ENCODE data around the gene ZNF311. TPM values are rescaled to one million over a fixed set of nuclear protein-coding genes. Genes with fewer than 3 reads are reported as not detected.

The ZNF311 gene
- total and polyA plus RNA-seq, 2 of the 13 experiments (the other 11 are each of a cell fraction or from before 2014, with no cell fraction given) = not detected

GRCh38 chr6:29009358-29009757 lies 4.2 kb upstream of the ZNF311 start:
- FAIRE-seq (peak; percentile 79), DNase-seq (ENCODE audit: low spot score) (peak; percentile 48), ATAC-seq (peak; percentile 39; the same call in 1 of the 3 replicates)
- Histone ChIP-seq H4K20me1 (ENCODE audit: insufficient read depth, low read length) (no peaks in the 10 kb centered on the region), H3K79me2 (ENCODE audit: insufficient read depth, low read length) (no peaks in the 10 kb centered on the region), H3K36me3 (replicated peaks in 1 of 2; ENCODE audit: control insufficient read depth in 1 of 2, insufficient read depth in 2 of 2, low read length in 2 of 2) (no peaks in the 10 kb centered on the region), H3K9me3 (ENCODE audit: low read length) (no peaks in the 10 kb centered on the region), H3K27ac (ENCODE audit: extremely low read length, insufficient read depth, low read length) (no peak overlapping the region), H3K27me3 (ENCODE audit: control insufficient read depth in 1 of 2, insufficient read depth in 2 of 2, low read length in 2 of 2) (no peaks in the 10 kb centered on the region; a peak in 2 of 5 replicates), H3K4me2 (ENCODE audit: low read depth, low read length) (peak overlapping the region; percentile 46), H3K9ac (ENCODE audit: insufficient read depth, low read depth, low read length) (no peak overlapping the region), H3K4me1 (ENCODE audit: insufficient read depth, low read length) (peaks cover 21% of the 10 kb centered on the region), H3K4me3 (replicated peaks in 1 of 3; ENCODE audit: insufficient read depth in 1 of 3, low read depth in 2 of 3, low read length in 3 of 3) (no peak overlapping the region), H2AFZ (ENCODE audit: low read length) (no peak overlapping the region)
- intact Hi-C loops (cut with micrococcal nuclease; ENCODE audit: unreplicated experiment) (no loop called here), in situ Hi-C loops (cut with HindIII; ENCODE audit: extremely low pct_ligation_motif_present, low pct_unique_long_range_greater_than_20kb) (no loop called here)
- 0% methylated on average over 1 of the region's 1 CpG for WGBS (ENCODE audit: low lambda C conversion rate)
- ChIA-PET CTCF (ENCODE audit: low intra/inter-chr PET ratio, low total read pairs) (no interaction called here), POLR2A (interaction anchor here (1.0 kb wide), 1 partner anchor 23 kb away, joined by 3 read pairs; no protein-coding TSS in a partner anchor)
- no TSS peak for BruUV-seq (replicated peaks)
- TF ChIP-seq ZNF513 (CRISPR knock-in tag; conservative IDR thresholded peaks at IDR 0.05) (no peak), RNF219 (CRISPR knock-in tag; IDR thresholded peaks at IDR 0.05) (no peak), HNRNPK (IDR thresholded peaks at IDR 0.05; ENCODE audit: low read depth, low read length, poor library complexity, severe bottlenecking) (no peak), ZBTB7B (CRISPR knock-in tag; IDR thresholded peaks at IDR 0.05) (0 out of 2 replicates have a peak, but pooled peaks have one; percentile 23), SOX5 (CRISPR knock-in tag; IDR thresholded peaks at IDR 0.05; ENCODE audit: borderline replicate concordance) (peak; percentile 8; the same call in 1 of the 2 replicates), PAXIP1 (CRISPR knock-in tag; conservative IDR thresholded peaks at IDR 0.05) (peak; percentile 56), GZF1 (CRISPR knock-in tag; IDR thresholded peaks at IDR 0.05) (no peak), HNF1A (IDR thresholded peaks at IDR 0.05; ENCODE audit: low read depth) (peak; percentile 85), HNF1A (CRISPR knock-in tag; IDR thresholded peaks at IDR 0.05; ENCODE audit: borderline replicate concordance) (peak; percentile 61; the same call in 1 of the 2 replicates), HMG20B (CRISPR knock-in tag; conservative IDR thresholded peaks at IDR 0.05) (no peak), ZFP90 (CRISPR knock-in tag; IDR thresholded peaks at IDR 0.05; ENCODE audit: borderline replicate concordance) (no peak), GATAD2A (CRISPR knock-in tag; IDR thresholded peaks at IDR 0.05) (peak; percentile 51; the same call in 1 of the 2 replicates), NBN (conservative IDR thresholded peaks at IDR 0.05) (no peak)
